Activated CD8-positive, alpha-beta memory T cell treated with anti-CD3 and anti-CD28 coated beads, Interleukin-2, amount 50 U/mL, for 4 hours (primary cell): ENCODE results near the gene PSG5.
"Not testable (repeated sequence)": the region's sequence is repeated elsewhere in the genome, so short reads cannot be mapped to it uniquely, and the experiment has no call there.

Experiments
- DNase-seq: peaks from one replicate; pipeline ENCODE4 v3.0.0-alpha.2; 2020

PSG5 gene

GRCh38 chr19:43186311-43186935 is at the start of gene PSG5:
TSS of gene PSG5 (minus strand) at chr19:43186536. CDS start at chr19:43186405, 131 bp downstream.
- DNase-seq, result not testable (repeated sequence)

- not testable (repeated sequence) for DNase-seq
Observed at GRCh38 chr19:43235686-43236085, 49.4 kb upstream of the PSG5 start.

GRCh38 chr19:43229315-43229714 is 43.0 kb upstream of the PSG5 start:
- no peak for DNase-seq

GRCh38 chr19:43228730-43229129 is 42.4 kb upstream of the PSG5 start:
- DNase-seq, result not testable (repeated sequence)

GRCh38 chr19:43226986-43227385 is 40.6 kb upstream of the PSG5 start:
- not testable (repeated sequence) for DNase-seq

- DNase-seq, result no peak
Observed at GRCh38 chr19:43224855-43225253, 38.5 kb upstream of the PSG5 start.

- DNase-seq, result not testable (repeated sequence)
Observed at GRCh38 chr19:43224201-43224854, 38.0 kb upstream of the PSG5 start.

GRCh38 chr19:43221891-43222290 is 35.6 kb upstream of the PSG5 start:
- DNase-seq, result not testable (repeated sequence)

GRCh38 chr19:43219136-43219535 is 32.8 kb upstream of the PSG5 start:
- DNase-seq, result not testable (repeated sequence)

- DNase-seq, result not testable (repeated sequence)
Observed at GRCh38 chr19:43215881-43216280, 29.5 kb upstream of the PSG5 start.

GRCh38 chr19:43207991-43208390 is 21.7 kb upstream of the PSG5 start:
- no peak for DNase-seq

- DNase-seq, result not testable (repeated sequence)
Observed at GRCh38 chr19:43207174-43207573, 20.8 kb upstream of the PSG5 start.

- DNase-seq, result not testable (repeated sequence)
Observed at GRCh38 chr19:43205471-43206105, 19.3 kb upstream of the PSG5 start, which contains the start of gene PSG4. TSS of gene PSG4 (minus strand) at chr19:43205638. CDS start at chr19:43205536, 102 bp downstream.

GRCh38 chr19:43203611-43204010 is 17.3 kb upstream of the PSG5 start:
- not testable (repeated sequence) for DNase-seq

GRCh38 chr19:43201891-43202290 is 15.6 kb upstream of the PSG5 start:
- not testable (repeated sequence) for DNase-seq

- DNase-seq, result not testable (repeated sequence)
Observed at GRCh38 chr19:43201337-43201801, 15.0 kb upstream of the PSG5 start.

GRCh38 chr19:43198686-43199419 is 12.5 kb upstream of the PSG5 start:
- DNase-seq, result not testable (repeated sequence)

GRCh38 chr19:43197666-43198397 is 11.5 kb upstream of the PSG5 start:
- DNase-seq, result not testable (repeated sequence)

GRCh38 chr19:43194397-43194796 is 8.1 kb upstream of the PSG5 start:
- not testable (repeated sequence) for DNase-seq

GRCh38 chr19:43192381-43193155 is 6.2 kb upstream of the PSG5 start:
- not testable (repeated sequence) for DNase-seq

- DNase-seq, result not testable (repeated sequence)
Observed at GRCh38 chr19:43188092-43188491, 1.8 kb upstream of the PSG5 start.
